MM.1S (cell line): ENCODE data around the gene ZSCAN26.

Experiments used
- EZH2 ChIP-seq: fragments of 300-600 bp; sonication (generic); optimal IDR thresholded peaks from 2 replicates; pipeline ENCODE3; 2017; ENCODE audit warnings: low read depth, mild to moderate bottlenecking, antibody characterized with exemption, low read length, mixed read lengths
- EZH2phosphoT487 ChIP-seq: fragments of 300-600 bp; sonication (generic); IDR thresholded peaks from 2 replicates; pipeline ENCODE4 v1.6.1; 2018; ENCODE audit warnings: antibody characterized with exemption, low read length
- TF ChIP-seq, protein P1 (sequence below): fragments of 300-600 bp; sonication (generic); IDR thresholded peaks from 2 replicates; pipeline ENCODE4 v1.5.1; 2016; ENCODE audit warnings: antibody characterized with exemption, low read length, mixed read lengths

DNA sequence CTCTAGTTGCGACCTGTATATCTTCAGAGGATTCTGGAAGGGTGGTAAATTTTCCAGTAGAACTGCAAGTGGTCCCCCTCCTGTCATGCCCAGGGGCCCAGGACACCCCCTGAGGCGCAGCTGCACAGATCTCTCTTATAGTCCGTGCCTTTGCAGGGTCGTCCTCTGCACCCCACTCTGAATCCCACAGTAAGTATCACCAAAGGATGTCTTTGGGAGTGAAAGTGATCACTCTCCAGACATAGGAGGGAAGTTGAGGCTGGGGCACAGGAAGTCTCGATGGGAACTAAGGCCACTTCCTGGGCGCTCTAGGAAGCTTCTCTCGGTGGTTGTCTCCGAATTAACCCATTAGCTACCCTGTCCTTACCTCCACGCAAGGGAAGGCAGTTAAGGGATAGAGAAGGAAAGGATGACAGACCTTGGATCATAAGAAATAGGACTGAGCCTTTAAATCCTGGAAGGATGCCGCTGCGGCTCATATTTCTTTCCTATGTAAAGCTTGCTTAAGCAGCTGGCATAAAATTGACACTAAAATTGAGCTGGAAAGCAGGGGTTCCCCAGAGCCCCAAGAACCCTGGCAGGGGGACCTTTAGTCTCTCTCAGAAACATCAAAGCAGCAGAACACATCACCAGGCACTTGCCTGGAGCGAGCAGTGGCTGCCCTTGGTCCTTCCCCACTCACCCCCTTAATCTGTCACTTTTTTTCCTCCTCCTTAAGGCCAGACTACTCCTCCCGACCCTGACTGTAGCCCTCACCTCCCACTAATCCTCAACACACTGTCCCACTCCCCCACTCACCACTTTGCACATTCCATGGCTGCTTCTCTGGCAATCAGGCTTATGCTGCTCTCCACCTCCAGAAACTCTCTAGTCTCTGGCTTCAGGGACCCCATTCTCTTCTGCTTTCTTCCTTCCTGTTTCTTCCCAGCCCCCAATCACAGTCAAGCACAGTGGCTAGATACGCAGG, 14.7 kb upstream of the ZSCAN26 start, which contains the start of gene ZKSCAN4:
- TF ChIP-seq EZH2 (no peak), EZH2phosphoT487 (no peak)
- TF ChIP-seq, protein P1, sequence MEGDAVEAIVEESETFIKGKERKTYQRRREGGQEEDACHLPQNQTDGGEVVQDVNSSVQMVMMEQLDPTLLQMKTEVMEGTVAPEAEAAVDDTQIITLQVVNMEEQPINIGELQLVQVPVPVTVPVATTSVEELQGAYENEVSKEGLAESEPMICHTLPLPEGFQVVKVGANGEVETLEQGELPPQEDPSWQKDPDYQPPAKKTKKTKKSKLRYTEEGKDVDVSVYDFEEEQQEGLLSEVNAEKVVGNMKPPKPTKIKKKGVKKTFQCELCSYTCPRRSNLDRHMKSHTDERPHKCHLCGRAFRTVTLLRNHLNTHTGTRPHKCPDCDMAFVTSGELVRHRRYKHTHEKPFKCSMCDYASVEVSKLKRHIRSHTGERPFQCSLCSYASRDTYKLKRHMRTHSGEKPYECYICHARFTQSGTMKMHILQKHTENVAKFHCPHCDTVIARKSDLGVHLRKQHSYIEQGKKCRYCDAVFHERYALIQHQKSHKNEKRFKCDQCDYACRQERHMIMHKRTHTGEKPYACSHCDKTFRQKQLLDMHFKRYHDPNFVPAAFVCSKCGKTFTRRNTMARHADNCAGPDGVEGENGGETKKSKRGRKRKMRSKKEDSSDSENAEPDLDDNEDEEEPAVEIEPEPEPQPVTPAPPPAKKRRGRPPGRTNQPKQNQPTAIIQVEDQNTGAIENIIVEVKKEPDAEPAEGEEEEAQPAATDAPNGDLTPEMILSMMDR, result no peak
